K562 (cell line): ENCODE results near the gene EPB41L1. TPM values are rescaled to one million over a fixed set of nuclear protein-coding genes. Genes with fewer than 3 reads are reported as not detected.
A peak's percentile ranks its signal among the peaks of the same experiment; 100 is the strongest.

Experiments
- ATAC-seq: fragments of 200-7000 bp; cut with Tn5 transposase; 3 replicates; pipeline ENCODE4 v1.9.1; 2020; ENCODE audit warnings: moderate library complexity
- BruUV-seq: library from RNA; stranded (reverse); fragments of 400-500 nt; replicated peaks from 2 replicates; lab custom pipeline; 2021; lab: Mats Ljungman, UMichigan
- CTCF ChIA-PET: fragments of 300-600 bp; formaldehyde crosslinking; extraction: SDS; loops from one replicate; lab custom pipeline; 2021; ENCODE audit warnings: low intra/inter-chr PET ratio; lab: Yijun Ruan, JAX
- POLR2A ChIA-PET: fragments of 300-600, 350-650 bp; sonication (Branson Sonifier 250); formaldehyde crosslinking; extraction: SDS; loops from one replicate; lab custom pipeline; 2021; ENCODE audit warnings: antibody characterized with exemption, inconsistent platforms; lab: Yijun Ruan, JAX
- DNase-seq, 4 experiments: peaks; one replicate each; pipeline versions ENCODE4 v3.0.0 to v3.0.0-alpha.2; 2011 to 2018; ENCODE audit warnings: low spot score in 3 of 4, mixed read lengths in 3 of 4; ENCODE audit errors: extremely low read depth in 1 of 4
- FAIRE-seq: peaks from 2 replicates; lab custom pipeline; 2011; peaks lifted over from hg19 to GRCh38; lab: Jason Lieb, UNC
- H2AFZ ChIP-seq: 2 replicates; pipeline ENCODE4 v1.6.0; 2011; ENCODE audit warnings: low read depth, low read length, control low read depth, inconsistent platforms
- H3K27ac ChIP-seq: fragments of 200-600 bp; 3 replicates; pipeline ENCODE4 v1.8.0; 2011; ENCODE audit warnings: low read depth, mild to moderate bottlenecking, control low read depth, inconsistent platforms, low read length, moderate library complexity, mixed read lengths; ENCODE audit errors: extremely low read depth
- H3K27me3 ChIP-seq, 2 experiments: fragments of 300-600 bp in 1 of 2; 2 replicates in 1 of 2; 3 replicates in 1 of 2; pipeline versions ENCODE4 v1.6.0 to v1.8.0; 2011; ENCODE audit warnings: inconsistent platforms in 2 of 2, low read length in 2 of 2, mild to moderate bottlenecking in 1 of 2, mixed read lengths in 1 of 2, moderate library complexity in 1 of 2; ENCODE audit not compliant: control insufficient read depth in 2 of 2, insufficient read depth in 2 of 2
- H3K36me3 ChIP-seq: fragments of 300-600 bp; 3 replicates; pipeline ENCODE4 v1.8.0; 2011; ENCODE audit warnings: mild to moderate bottlenecking, low read length, inconsistent platforms; ENCODE audit not compliant: control insufficient read depth, insufficient read depth
- H3K4me1 ChIP-seq, 2 experiments: fragments of 200-600 bp in 1 of 2; replicated peaks in 1 of 2; 2 replicates in 1 of 2; 3 replicates in 1 of 2; pipeline versions ENCODE4 v1.5.1 to v1.8.0; 2011; ENCODE audit warnings: inconsistent platforms in 2 of 2, low read length in 2 of 2, mild to moderate bottlenecking in 1 of 2, mixed read lengths in 1 of 2, moderate library complexity in 1 of 2; ENCODE audit not compliant: control insufficient read depth in 2 of 2, insufficient read depth in 2 of 2
- H3K4me2 ChIP-seq: 2 replicates; pipeline ENCODE4 v1.6.1; 2011; ENCODE audit warnings: low read length, control low read depth, inconsistent platforms, mixed read lengths; ENCODE audit not compliant: insufficient read depth
- H3K4me3 ChIP-seq: fragments of 200-600 bp; sonication (generic), shearing (Covaris generic); 2 replicates; pipeline ENCODE4 v1.5.1; 2016; ENCODE audit warnings: control low read depth, inconsistent platforms
- H3K79me2 ChIP-seq: fragments of 200-600 bp; 3 replicates; pipeline ENCODE4 v1.8.0; 2011; ENCODE audit warnings: low read length, inconsistent platforms; ENCODE audit not compliant: control insufficient read depth, insufficient read depth
- H3K9ac ChIP-seq, 2 experiments: 2 replicates each; pipeline versions ENCODE4 v1.6.0 to v1.6.1; 2011; ENCODE audit warnings: low read depth in 2 of 2, low read length in 2 of 2, control low read depth in 1 of 2, inconsistent platforms in 1 of 2, mild to moderate bottlenecking in 1 of 2, mixed read lengths in 1 of 2; ENCODE audit not compliant: insufficient read depth in 1 of 2
- H3K9me1 ChIP-seq: one replicate; pipeline ENCODE4 v1.6.0; 2011; ENCODE audit warnings: inconsistent platforms, mild to moderate bottlenecking, low read length, moderate library complexity; ENCODE audit not compliant: control insufficient read depth, insufficient read depth
- H3K9me3 ChIP-seq: replicated peaks from 2 replicates; pipeline ENCODE4 v1.5.1; 2011; ENCODE audit warnings: low read depth, low read length, inconsistent platforms; ENCODE audit not compliant: control insufficient read depth, insufficient read depth
- H4K20me1 ChIP-seq: replicated peaks from 2 replicates; pipeline ENCODE4 v1.6.1; 2011; ENCODE audit warnings: low read length, inconsistent platforms, mixed read lengths; ENCODE audit not compliant: control insufficient read depth, insufficient read depth
- C11orf30 ChIP-seq: fragments of 450-650 bp; IDR thresholded peaks from 2 replicates; pipeline ENCODE4 v1.6.1; 2016; ENCODE audit warnings: low read depth, mild to moderate bottlenecking
- CBX3 ChIP-seq, 2 experiments: IDR thresholded peaks; 1 replicate in 1 of 2; 2 replicates in 1 of 2; pipeline ENCODE4 v1.6.1; 2012; ENCODE audit warnings: inconsistent platforms in 2 of 2, low read length in 2 of 2, borderline replicate concordance in 1 of 2, control low read depth in 1 of 2
- CREM ChIP-seq: IDR thresholded peaks from 2 replicates; pipeline ENCODE4 v1.6.1; 2014; ENCODE audit warnings: antibody characterized with exemption, low read depth
- CTBP1 ChIP-seq: fragments of 450-650 bp; IDR thresholded peaks from 2 replicates; pipeline ENCODE4 v1.6.1; 2016; ENCODE audit warnings: borderline replicate concordance
- KDM1A ChIP-seq, 2 experiments: fragments of 450-650 bp; IDR thresholded peaks; 2 replicates each; pipeline ENCODE4 v1.6.1; 2016; ENCODE audit warnings: mild to moderate bottlenecking in 2 of 2
- MAFG ChIP-seq: fragments of 450-650 bp; conservative IDR thresholded peaks from 2 replicates; pipeline ENCODE4 v1.6.1; 2016; ENCODE audit warnings: missing genetic modification characterization, missing compliant biosample characterization
- TAF15 ChIP-seq: fragments of 200-400 bp; formaldehyde crosslinking; IDR thresholded peaks from 2 replicates; pipeline ENCODE4 v1.6.1; 2017; ENCODE audit warnings: mild to moderate bottlenecking, low read depth, low read length, moderate library complexity
- ZKSCAN3 ChIP-seq: fragments of 250-450 bp; sonication (Bioruptor Pico); IDR thresholded peaks from 2 replicates; pipeline ENCODE4 v1.4.0; 2020
- ZNF316 ChIP-seq: fragments of 450-650 bp; IDR thresholded peaks from 2 replicates; pipeline ENCODE4 v1.6.1; 2016
- ZNF644 ChIP-seq: fragments of 200-800 bp; sonication (Bioruptor generic); IDR thresholded peaks from 2 replicates; pipeline ENCODE4 v1.6.1; 2016; ENCODE audit warnings: low read depth, missing genetic modification characterization, missing compliant biosample characterization
- WGBS: fragments of 100-300 bp; shearing (Covaris generic); methylation state at CpG from one replicate; pipeline ENCODE4 v1.1.6; 2016; ENCODE audit warnings: low coverage, mixed read lengths; ENCODE audit not compliant: insufficient coverage; ENCODE audit errors: missing lambda C conversion rate; 5-methylcytosine and 5-hydroxymethylcytosine counted together
- in situ Hi-C: fragments of 300-500 bp; cut with MboI; formaldehyde crosslinking; loops from 4 replicates; pipeline ENCODE4 v1.15.0; 2018; ENCODE audit warnings: inconsistent platforms, mixed read lengths
- intact Hi-C: fragments of 100-400 bp; cut with micrococcal nuclease; formaldehyde crosslinking; loops from 2 replicates; pipeline ENCODE4 v1.14.2; 2022
- polyA plus RNA-seq, 8 experiments: library from polyadenylated mRNA; depleted of rRNA in 4 of 8; stranded (reverse) in 5 of 8; unstranded in 3 of 8; fragments of >200 nt; fragmentation: Nextera tagmentation in 2 of 8; fragmentation: Illumina TruSeq in 1 of 8; extraction: Ambion mirVana in 2 of 8; extraction: Trizol in 1 of 8; gene quantifications; 2 replicates each; pipeline versions ENCODE4 v1.2.1 to v1.2.3, GENCODE V29; 2011 to 2014; ENCODE audit warnings: inconsistent platforms in 1 of 8, missing spikeins in 1 of 8
- total RNA-seq, 7 experiments: library from RNA; depleted of rRNA in 6 of 7; stranded (reverse); fragments of >200 nt in 6 of 7; fragmentation: Illumina TruSeq in 2 of 7; extraction: Trizol in 2 of 7; gene quantifications; 2 replicates each; pipeline versions ENCODE4 v1.2.1 to v1.2.3, GENCODE V29; 2011 to 2021; ENCODE audit warnings: low replicate concordance in 1 of 7
- TF ChIP-seq, protein P1 (sequence below): sonication (generic); formaldehyde crosslinking; IDR thresholded peaks from 2 replicates; pipeline ENCODE4 v1.5.0; 2020; ENCODE audit warnings: missing genetic modification reagents
- TF ChIP-seq, protein P2 (sequence below), 2 experiments: fragments of 450-650 bp; conservative IDR thresholded peaks; 2 replicates each; pipeline ENCODE4 v1.6.1; 2017; ENCODE audit warnings: mild to moderate bottlenecking in 2 of 2, moderate library complexity in 2 of 2
- TF ChIP-seq, protein P3 (sequence below), 2 experiments: fragments of 450-650 bp in 1 of 2; sonication (generic) in 1 of 2; formaldehyde crosslinking in 1 of 2; IDR thresholded peaks in 1 of 2; conservative IDR thresholded peaks in 1 of 2; 2 replicates each; pipeline versions ENCODE4 v1.6.1 to v1.8.1; 2016 to 2023; ENCODE audit warnings: mild to moderate bottlenecking in 2 of 2, moderate library complexity in 2 of 2, inconsistent platforms in 1 of 2, missing genetic modification reagents in 1 of 2
- TF ChIP-seq, protein P4 (sequence below): sonication (generic); formaldehyde crosslinking; IDR thresholded peaks from 2 replicates; pipeline ENCODE4 v1.8.0; 2022; ENCODE audit warnings: mild to moderate bottlenecking, low read depth, missing genetic modification reagents

EPB41L1 gene
- total and polyA plus RNA-seq, 9 of the 15 experiments (the other 6 are each of a cell fraction or from before 2014, with no cell fraction given) = 0.11 to 4.3 (median 1.3) TPM

DNA sequence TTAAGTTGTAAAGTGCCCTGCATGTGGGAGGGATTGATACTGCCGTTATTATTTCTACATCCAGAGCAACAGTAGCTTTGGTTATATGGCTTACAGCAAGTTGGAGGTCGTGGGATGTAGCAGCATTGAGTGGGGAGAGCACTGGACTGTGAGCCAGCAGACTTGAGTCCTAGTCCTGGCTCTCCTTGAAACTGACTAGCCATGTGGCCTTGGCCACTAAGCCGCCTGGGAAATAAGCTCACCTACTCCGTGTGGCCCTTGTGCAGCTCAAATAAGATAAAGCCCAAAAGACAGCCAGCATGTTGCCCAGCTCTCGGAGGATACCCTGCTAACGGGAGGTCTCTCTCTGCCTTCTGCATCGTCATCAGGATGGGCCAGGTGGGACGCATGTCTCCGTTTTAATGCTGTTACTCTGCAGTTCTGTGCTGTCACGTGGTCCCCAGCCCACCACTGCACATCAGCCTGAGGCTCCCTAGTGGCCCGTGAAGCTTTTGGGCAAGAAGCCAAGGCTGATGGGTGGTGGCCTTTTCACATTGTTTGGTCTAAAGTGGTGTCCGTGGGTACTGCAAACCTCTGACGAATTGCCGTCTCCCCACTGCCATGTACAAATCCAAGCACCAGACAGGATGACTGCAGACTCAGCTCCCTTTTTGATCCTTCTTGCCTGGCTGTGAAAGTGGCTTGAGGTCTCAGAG is 7.9 kb downstream of the EPB41L1 start (continued):
- TF ChIP-seq, protein P1, sequence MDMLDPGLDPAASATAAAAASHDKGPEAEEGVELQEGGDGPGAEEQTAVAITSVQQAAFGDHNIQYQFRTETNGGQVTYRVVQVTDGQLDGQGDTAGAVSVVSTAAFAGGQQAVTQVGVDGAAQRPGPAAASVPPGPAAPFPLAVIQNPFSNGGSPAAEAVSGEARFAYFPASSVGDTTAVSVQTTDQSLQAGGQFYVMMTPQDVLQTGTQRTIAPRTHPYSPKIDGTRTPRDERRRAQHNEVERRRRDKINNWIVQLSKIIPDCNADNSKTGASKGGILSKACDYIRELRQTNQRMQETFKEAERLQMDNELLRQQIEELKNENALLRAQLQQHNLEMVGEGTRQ = peak; percentile 81
- TF ChIP-seq, protein P2, sequence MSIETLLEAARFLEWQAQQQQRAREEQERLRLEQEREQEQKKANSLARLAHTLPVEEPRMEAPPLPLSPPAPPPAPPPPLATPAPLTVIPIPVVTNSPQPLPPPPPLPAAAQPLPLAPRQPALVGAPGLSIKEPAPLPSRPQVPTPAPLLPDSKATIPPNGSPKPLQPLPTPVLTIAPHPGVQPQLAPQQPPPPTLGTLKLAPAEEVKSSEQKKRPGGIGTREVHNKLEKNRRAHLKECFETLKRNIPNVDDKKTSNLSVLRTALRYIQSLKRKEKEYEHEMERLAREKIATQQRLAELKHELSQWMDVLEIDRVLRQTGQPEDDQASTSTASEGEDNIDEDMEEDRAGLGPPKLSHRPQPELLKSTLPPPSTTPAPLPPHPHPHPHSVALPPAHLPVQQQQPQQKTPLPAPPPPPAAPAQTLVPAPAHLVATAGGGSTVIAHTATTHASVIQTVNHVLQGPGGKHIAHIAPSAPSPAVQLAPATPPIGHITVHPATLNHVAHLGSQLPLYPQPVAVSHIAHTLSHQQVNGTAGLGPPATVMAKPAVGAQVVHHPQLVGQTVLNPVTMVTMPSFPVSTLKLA (conservative IDR thresholded peaks at IDR 0.05) = 0 out of 4 replicates have a peak, but pooled peaks of 1 of the 2 experiments have one; percentile 25
- TF ChIP-seq ZNF644 (tag) (no peak), CBX3 (IDR thresholded peaks at IDR 0.05; ENCODE audit: borderline replicate concordance in 1 of 2, low read length in 2 of 2) (no peak), CREM (peak; percentile 85), CTBP1 (0 out of 2 replicates have a peak, but pooled peaks have one; percentile 12)

DNA sequence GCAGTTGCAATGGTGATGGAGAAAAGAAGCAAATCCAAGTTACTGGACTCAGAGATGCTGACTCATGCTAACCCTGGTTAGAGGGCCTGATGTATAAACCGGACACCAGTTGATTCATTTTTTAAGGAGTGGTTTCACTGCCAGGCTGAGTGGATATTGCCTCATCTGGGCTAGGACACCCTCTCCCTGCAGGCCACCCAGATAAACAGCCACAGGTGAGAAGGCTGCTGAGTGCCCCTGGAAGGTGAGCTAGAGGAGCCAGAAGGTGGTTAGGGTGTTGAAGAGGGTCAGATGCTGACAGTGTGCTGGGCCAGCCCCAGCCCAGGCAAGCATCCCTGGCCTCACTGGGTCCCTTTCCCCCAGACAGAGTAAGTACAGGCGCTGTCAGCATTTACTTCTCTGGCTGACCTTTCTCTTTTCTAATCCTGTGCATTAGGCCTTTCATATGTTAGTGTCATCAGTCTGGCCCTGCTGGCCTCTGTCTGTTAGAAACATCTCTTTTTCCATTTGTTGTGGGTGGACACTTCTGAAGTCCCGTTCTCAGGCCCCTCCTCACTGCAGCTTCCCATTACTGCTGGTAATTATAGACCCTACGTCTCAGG is 13.5 kb downstream of the EPB41L1 start:
- DNase-seq = peak; percentile 37 to 54 (median 52)
- 25% methylated on average over 4 of the region's 4 CpGs for WGBS
- ATAC-seq = peak; percentile 68
- intact Hi-C loops = no loop called here
- BruUV-seq = no TSS peak
- in situ Hi-C loops = no loop called here
- POLR2A ChIA-PET = interaction anchor here (0.6 kb wide), 1 partner anchor 15 kb away, joined by 3 read pairs; no protein-coding TSS in a partner anchor
- no peaks in the 10 kb centered on the region for H3K36me3 ChIP-seq
- no peak overlapping the region for H2AFZ ChIP-seq
- H4K20me1 ChIP-seq = no peaks in the 10 kb centered on the region
- no peaks in the 10 kb centered on the region for H3K79me2 ChIP-seq
- H3K27me3 ChIP-seq = no peaks in the 10 kb centered on the region
- no peak overlapping the region for H3K4me2 ChIP-seq
- no peaks in the 10 kb centered on the region for H3K9me1 ChIP-seq
- no peak overlapping the region for H3K27ac ChIP-seq
- peaks cover 2 to 3% of the 10 kb centered on the region in 2 experiments; a peak in 4 of 5 replicates for H3K4me1 ChIP-seq
- peak overlapping the region in 1 of 2 experiments; percentile 65; a peak in 1 of 4 replicates for H3K9ac ChIP-seq
- FAIRE-seq = peak; percentile 19
- no peaks in the 10 kb centered on the region for H3K9me3 ChIP-seq
- CTCF ChIA-PET = no interaction called here
- H3K4me3 ChIP-seq = no peak overlapping the region
- TF ChIP-seq TAF15 = no peak
- TF ChIP-seq ZKSCAN3 (CRISPR knock-in tag) = no peak
- peak; percentile 27 to 55; a peak in 1 of 4 replicates for TF ChIP-seq KDM1A (IDR thresholded peaks at IDR 0.05)
- peak; percentile 94 for TF ChIP-seq ZNF316
- TF ChIP-seq C11orf30 = peak; percentile 92
- TF ChIP-seq, protein P3, sequence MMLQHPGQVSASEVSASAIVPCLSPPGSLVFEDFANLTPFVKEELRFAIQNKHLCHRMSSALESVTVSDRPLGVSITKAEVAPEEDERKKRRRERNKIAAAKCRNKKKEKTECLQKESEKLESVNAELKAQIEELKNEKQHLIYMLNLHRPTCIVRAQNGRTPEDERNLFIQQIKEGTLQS (IDR thresholded peaks at IDR 0.05) = peak; percentile 61; the same call in 1 of the 2 replicates
- TF ChIP-seq, protein P3 (CRISPR knock-in tag; conservative IDR thresholded peaks at IDR 0.05) = no peak
- TF ChIP-seq, protein P4, sequence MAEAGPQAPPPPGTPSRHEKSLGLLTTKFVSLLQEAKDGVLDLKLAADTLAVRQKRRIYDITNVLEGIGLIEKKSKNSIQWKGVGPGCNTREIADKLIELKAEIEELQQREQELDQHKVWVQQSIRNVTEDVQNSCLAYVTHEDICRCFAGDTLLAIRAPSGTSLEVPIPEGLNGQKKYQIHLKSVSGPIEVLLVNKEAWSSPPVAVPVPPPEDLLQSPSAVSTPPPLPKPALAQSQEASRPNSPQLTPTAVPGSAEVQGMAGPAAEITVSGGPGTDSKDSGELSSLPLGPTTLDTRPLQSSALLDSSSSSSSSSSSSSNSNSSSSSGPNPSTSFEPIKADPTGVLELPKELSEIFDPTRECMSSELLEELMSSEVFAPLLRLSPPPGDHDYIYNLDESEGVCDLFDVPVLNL = no peak
- peak; percentile 92 for TF ChIP-seq MAFG (tag)
